Neural cell (in vitro differentiated cells): Measurements from ENCODE around the gene CTF1. TPM values are rescaled to one million over a fixed set of nuclear protein-coding genes. Genes with fewer than 3 reads are reported as not detected.

Experiments
- H2AFZ ChIP-seq: fragments of 200-600, 300-800 bp; sonication (generic), shearing (Covaris generic); 2 replicates; pipeline ENCODE4 v1.6.0; 2014; ENCODE audit warnings: low read depth, mild to moderate bottlenecking, antibody characterized with exemption, low read length, moderate library complexity
- H3F3A ChIP-seq: fragments of 200-600 bp; shearing (Covaris generic); 2 replicates; pipeline ENCODE4 v1.6.1; 2016; ENCODE audit warnings: mild to moderate bottlenecking, moderate library complexity, mixed read lengths, antibody characterized with exemption, low read length; ENCODE audit not compliant: insufficient read depth, poor library complexity, severe bottlenecking
- H3K27ac ChIP-seq: fragments of 200-600, 300-800 bp; sonication (generic), shearing (Covaris generic); 2 replicates; pipeline ENCODE4 v1.5.1; 2014; ENCODE audit warnings: mild to moderate bottlenecking, low read length, moderate library complexity
- H3K27me3 ChIP-seq: fragments of 300-800, 200-600 bp; sonication (generic), shearing (Covaris generic); 2 replicates; pipeline ENCODE4 v1.6.0; 2014; ENCODE audit warnings: mild to moderate bottlenecking, low read depth, low read length, moderate library complexity; ENCODE audit not compliant: insufficient read depth
- H3K36me3 ChIP-seq: fragments of 300-800, 200-600 bp; sonication (generic), shearing (Covaris generic); 2 replicates; pipeline ENCODE4 v1.5.1; 2014; ENCODE audit warnings: mild to moderate bottlenecking, antibody characterized with exemption, low read length, moderate library complexity; ENCODE audit not compliant: insufficient read depth
- H3K4me2 ChIP-seq: fragments of 300-800, 200-600 bp; sonication (generic), shearing (Covaris generic); 2 replicates; pipeline ENCODE4 v1.6.0; 2014; ENCODE audit warnings: mild to moderate bottlenecking, low read length
- H3K4me3 ChIP-seq: fragments of 300-800, 200-600 bp; sonication (generic), shearing (Covaris generic); 2 replicates; pipeline ENCODE4 v1.5.1; 2014; ENCODE audit warnings: mild to moderate bottlenecking, low read length, moderate library complexity
- H3K79me2 ChIP-seq: fragments of 200-600 bp; shearing (Covaris generic); replicated peaks from 2 replicates; pipeline ENCODE4 v1.6.0; 2014; ENCODE audit warnings: mild to moderate bottlenecking, low read length, moderate library complexity; ENCODE audit not compliant: insufficient read depth
- H3K9ac ChIP-seq: fragments of 300-800, 200-600 bp; sonication (generic), shearing (Covaris generic); 2 replicates; pipeline ENCODE4 v1.6.1; 2016; ENCODE audit warnings: mild to moderate bottlenecking, low read length, mixed read lengths
- H3K9me2 ChIP-seq: fragments of 200-600 bp; shearing (Covaris generic); 2 replicates; pipeline ENCODE4 v1.6.1; 2016; ENCODE audit warnings: mild to moderate bottlenecking, low read length, mixed read lengths; ENCODE audit not compliant: insufficient read depth
- H3K9me3 ChIP-seq: fragments of 200-600, 300-800 bp; sonication (generic), shearing (Covaris generic); 2 replicates; pipeline ENCODE4 v1.6.1; 2016; ENCODE audit warnings: mild to moderate bottlenecking, mixed run types, low read length, moderate library complexity, mixed read lengths
- H4K20me1 ChIP-seq: fragments of 200-600 bp; shearing (Covaris generic); 2 replicates; pipeline ENCODE4 v1.6.1; 2016; ENCODE audit warnings: mild to moderate bottlenecking, mixed run types; ENCODE audit not compliant: insufficient read depth
- CTCF ChIP-seq: fragments of 450-650 bp; IDR thresholded peaks from 2 replicates; pipeline ENCODE4 v1.5.1; 2014; ENCODE audit warnings: antibody characterized with exemption, mild to moderate bottlenecking, moderate library complexity; ENCODE audit not compliant: poor library complexity, severe bottlenecking
- EP300 ChIP-seq: fragments of 450-650 bp; conservative IDR thresholded peaks from 2 replicates; pipeline ENCODE4 v1.6.1; 2014; ENCODE audit warnings: antibody characterized with exemption, mild to moderate bottlenecking, moderate library complexity; ENCODE audit not compliant: poor library complexity, severe bottlenecking
- EZH2 ChIP-seq: fragments of 200-600, 300-800 bp; shearing (Covaris generic), sonication (generic); IDR thresholded peaks from 2 replicates; pipeline ENCODE4 v1.6.1; 2014; ENCODE audit warnings: antibody characterized with exemption, low read length, borderline replicate concordance, mild to moderate bottlenecking; ENCODE audit not compliant: insufficient read depth, poor library complexity, severe bottlenecking
- MXI1 ChIP-seq: fragments of 450-650 bp; conservative IDR thresholded peaks from 2 replicates; pipeline ENCODE4 v1.6.1; 2014; ENCODE audit warnings: antibody characterized with exemption, mild to moderate bottlenecking; ENCODE audit not compliant: poor library complexity, severe bottlenecking
- POLR2AphosphoS5 ChIP-seq: IDR thresholded peaks from 2 replicates; pipeline ENCODE4 v1.6.1; 2012
- RAD21 ChIP-seq: fragments of 450-650 bp; conservative IDR thresholded peaks from 2 replicates; pipeline ENCODE4 v1.6.1; 2014; ENCODE audit warnings: antibody characterized with exemption, mild to moderate bottlenecking, moderate library complexity
- SMC3 ChIP-seq: fragments of 450-650 bp; conservative IDR thresholded peaks from 2 replicates; pipeline ENCODE4 v1.6.1; 2014; ENCODE audit warnings: antibody characterized with exemption, mild to moderate bottlenecking, moderate library complexity; ENCODE audit not compliant: poor library complexity
- polyA plus RNA-seq: library from polyadenylated mRNA; depleted of rRNA; stranded (reverse); fragments of >200 nt; gene quantifications from 2 replicates; pipeline ENCODE4 v1.2.3, GENCODE V29; 2014
- TF ChIP-seq, protein P1 (sequence below): IDR thresholded peaks from 2 replicates; pipeline ENCODE4 v1.6.1; 2012; ENCODE audit warnings: borderline replicate concordance

CTF1 gene
- polyA plus RNA-seq, 1 donor from 2014 or later, result not detected

- H3K36me3 ChIP-seq, result no peaks in the 10 kb centered on the region
- no peak overlapping the region for H3K4me2 ChIP-seq
- no peaks in the 10 kb centered on the region for H3K9me3 ChIP-seq
- no peak overlapping the region for H2AFZ ChIP-seq
- no peak overlapping the region for H3K9ac ChIP-seq
- H4K20me1 ChIP-seq, result peaks cover 3% of the 10 kb centered on the region
- no peaks in the 10 kb centered on the region for H3K9me2 ChIP-seq
- no peaks in the 10 kb centered on the region for H3K27me3 ChIP-seq
- no peak overlapping the region for H3K27ac ChIP-seq
- H3F3A ChIP-seq, result no peaks in the 10 kb centered on the region
- H3K79me2 ChIP-seq, result peaks cover 11% of the 10 kb centered on the region
- no peak for TF ChIP-seq MXI1
- no peak for TF ChIP-seq EZH2
- TF ChIP-seq SMC3, result no peak
- no peak overlapping the region for H3K4me3 ChIP-seq
These were observed 32.8 kb downstream of the CTF1 start for GRCh38 chr16:30929167-30929566.

GRCh38 chr16:30930160-30930571, 33.8 kb downstream of the CTF1 start:
- no peaks in the 10 kb centered on the region for H3K9me3 ChIP-seq
- no peak overlapping the region for H3K4me2 ChIP-seq
- no peaks in the 10 kb centered on the region for H3K27me3 ChIP-seq
- H3F3A ChIP-seq, result no peaks in the 10 kb centered on the region
- no peaks in the 10 kb centered on the region for H3K9me2 ChIP-seq
- H2AFZ ChIP-seq, result no peak overlapping the region
- no peak overlapping the region for H3K9ac ChIP-seq
- H3K27ac ChIP-seq, result no peak overlapping the region
- H3K79me2 ChIP-seq, result peaks cover under 1% of the 10 kb centered on the region
- no peaks in the 10 kb centered on the region for H3K36me3 ChIP-seq
- no peak overlapping the region for H3K4me3 ChIP-seq
- peaks cover 3% of the 10 kb centered on the region for H4K20me1 ChIP-seq
- TF ChIP-seq CTCF, result no peak
- TF ChIP-seq, protein P1, sequence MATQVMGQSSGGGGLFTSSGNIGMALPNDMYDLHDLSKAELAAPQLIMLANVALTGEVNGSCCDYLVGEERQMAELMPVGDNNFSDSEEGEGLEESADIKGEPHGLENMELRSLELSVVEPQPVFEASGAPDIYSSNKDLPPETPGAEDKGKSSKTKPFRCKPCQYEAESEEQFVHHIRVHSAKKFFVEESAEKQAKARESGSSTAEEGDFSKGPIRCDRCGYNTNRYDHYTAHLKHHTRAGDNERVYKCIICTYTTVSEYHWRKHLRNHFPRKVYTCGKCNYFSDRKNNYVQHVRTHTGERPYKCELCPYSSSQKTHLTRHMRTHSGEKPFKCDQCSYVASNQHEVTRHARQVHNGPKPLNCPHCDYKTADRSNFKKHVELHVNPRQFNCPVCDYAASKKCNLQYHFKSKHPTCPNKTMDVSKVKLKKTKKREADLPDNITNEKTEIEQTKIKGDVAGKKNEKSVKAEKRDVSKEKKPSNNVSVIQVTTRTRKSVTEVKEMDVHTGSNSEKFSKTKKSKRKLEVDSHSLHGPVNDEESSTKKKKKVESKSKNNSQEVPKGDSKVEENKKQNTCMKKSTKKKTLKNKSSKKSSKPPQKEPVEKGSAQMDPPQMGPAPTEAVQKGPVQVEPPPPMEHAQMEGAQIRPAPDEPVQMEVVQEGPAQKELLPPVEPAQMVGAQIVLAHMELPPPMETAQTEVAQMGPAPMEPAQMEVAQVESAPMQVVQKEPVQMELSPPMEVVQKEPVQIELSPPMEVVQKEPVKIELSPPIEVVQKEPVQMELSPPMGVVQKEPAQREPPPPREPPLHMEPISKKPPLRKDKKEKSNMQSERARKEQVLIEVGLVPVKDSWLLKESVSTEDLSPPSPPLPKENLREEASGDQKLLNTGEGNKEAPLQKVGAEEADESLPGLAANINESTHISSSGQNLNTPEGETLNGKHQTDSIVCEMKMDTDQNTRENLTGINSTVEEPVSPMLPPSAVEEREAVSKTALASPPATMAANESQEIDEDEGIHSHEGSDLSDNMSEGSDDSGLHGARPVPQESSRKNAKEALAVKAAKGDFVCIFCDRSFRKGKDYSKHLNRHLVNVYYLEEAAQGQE, result no peak
- no peak for TF ChIP-seq EP300
- no peak for TF ChIP-seq SMC3
- no peak for TF ChIP-seq POLR2AphosphoS5
- TF ChIP-seq MXI1, result no peak
- TF ChIP-seq RAD21, result no peak

GRCh38 chr16:30931068-30931650, 34.7 kb downstream of the CTF1 start:
- Histone ChIP-seq H3K79me2 (no peaks in the 10 kb centered on the region), H3K9me3 (no peaks in the 10 kb centered on the region), H3F3A (no peaks in the 10 kb centered on the region), H3K36me3 (no peaks in the 10 kb centered on the region), H3K27ac (no peak overlapping the region), H3K9ac (no peak overlapping the region), H3K4me2 (no peak overlapping the region), H3K27me3 (no peaks in the 10 kb centered on the region), H3K4me3 (no peak overlapping the region), H4K20me1 (peaks cover 3% of the 10 kb centered on the region), H3K9me2 (no peaks in the 10 kb centered on the region), H2AFZ (no peak overlapping the region)
- TF ChIP-seq EP300, result no peak
